Measurements from ENCODE around the gene LYSMD2. TPM values are rescaled to one million over a fixed set of nuclear protein-coding genes. Genes with fewer than 3 reads are reported as not detected.
A peak's percentile ranks its signal among the peaks of the same experiment; 100 is the strongest.
"Not testable (repeated sequence)": the region's sequence is repeated elsewhere in the genome, so short reads cannot be mapped to it uniquely, and the experiment has no call there.

Gene LYSMD2, protein sequence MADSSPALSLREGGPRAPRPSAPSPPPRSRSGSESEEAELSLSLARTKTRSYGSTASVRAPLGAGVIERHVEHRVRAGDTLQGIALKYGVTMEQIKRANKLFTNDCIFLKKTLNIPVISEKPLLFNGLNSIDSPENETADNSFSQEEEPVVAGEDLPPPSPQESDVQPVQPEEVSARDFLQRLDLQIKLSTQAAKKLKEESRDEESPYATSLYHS
- total RNA-seq (10 to 100 TPM in 6 of 7 donors, 1 to 10 TPM in 1; 8.9 to 16.4 (median 13.4) TPM), polyA plus RNA-seq (10 to 100 TPM; 10.4 to 15.8 TPM)
- long read RNA-seq, donor 1, partial matches to known transcripts = 1 of 4 reads
- long read RNA-seq, donor 1, other reads (novel, unspliced or antisense) = 0 of 4 reads
- long read RNA-seq, donor 2, partial matches to known transcripts = 0 of 5 reads
- long read RNA-seq, donor 2, other reads (novel, unspliced or antisense) = 0 of 5 reads
- long read RNA-seq, donor 3, transcript LYSMD2-201 (3 exons, 1,759 nt) = major isoform, 20 of 22 reads
- long read RNA-seq, donor 3, partial matches to known transcripts = 1 of 22 reads
- long read RNA-seq, donor 3, other reads (novel, unspliced or antisense) = 1 of 22 reads

DNA sequence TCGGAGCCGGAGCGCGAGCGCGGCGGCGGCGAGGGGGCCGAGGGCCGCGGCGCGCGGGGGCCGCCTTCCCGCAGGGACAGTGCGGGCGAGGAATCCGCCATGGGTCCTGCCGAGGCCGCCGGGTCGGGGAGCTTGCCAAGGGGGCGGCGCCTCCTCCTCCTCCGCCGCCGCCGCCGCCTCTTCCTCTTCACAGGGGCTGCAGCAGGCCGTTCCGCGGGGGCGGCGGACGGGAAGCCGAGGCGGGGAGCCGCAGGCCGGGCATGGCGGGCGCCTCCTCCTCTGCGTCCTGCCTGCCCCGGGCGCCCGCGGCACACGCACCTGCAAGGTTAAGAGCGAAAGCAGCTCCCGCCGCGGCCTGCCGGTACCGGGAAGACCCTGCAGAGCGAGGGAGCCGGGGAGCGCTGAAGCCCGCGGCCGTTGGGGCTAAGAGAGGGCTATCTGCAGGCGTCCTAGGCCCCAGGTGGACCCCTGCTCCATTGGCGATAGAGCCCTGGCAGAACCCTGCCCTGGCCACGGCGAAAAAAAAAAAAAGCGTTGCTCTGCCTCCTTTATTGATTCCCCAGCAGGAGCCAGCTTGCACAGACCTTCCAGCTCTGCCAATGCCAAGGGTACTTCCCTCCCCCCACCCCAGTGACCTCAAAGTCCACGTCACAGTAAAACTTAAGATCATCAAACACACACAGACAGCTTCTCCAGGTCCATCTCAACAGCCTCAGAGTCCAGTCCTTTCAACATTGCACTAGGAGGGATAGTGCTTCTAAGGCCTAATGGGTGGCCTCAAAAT is at the start of gene LYSMD2:
LYSMD2 (minus strand) TSS at position 134 of the 784 bp plus-strand sequence; CDS start at position 101, 33 bp downstream.
- peak within 1 kb of the TSS; percentile 68 for H3K4me3 ChIP-seq
- peak within 1 kb of the TSS; percentile 73 to 95 for H3K27ac ChIP-seq
- TF ChIP-seq, protein P1, sequence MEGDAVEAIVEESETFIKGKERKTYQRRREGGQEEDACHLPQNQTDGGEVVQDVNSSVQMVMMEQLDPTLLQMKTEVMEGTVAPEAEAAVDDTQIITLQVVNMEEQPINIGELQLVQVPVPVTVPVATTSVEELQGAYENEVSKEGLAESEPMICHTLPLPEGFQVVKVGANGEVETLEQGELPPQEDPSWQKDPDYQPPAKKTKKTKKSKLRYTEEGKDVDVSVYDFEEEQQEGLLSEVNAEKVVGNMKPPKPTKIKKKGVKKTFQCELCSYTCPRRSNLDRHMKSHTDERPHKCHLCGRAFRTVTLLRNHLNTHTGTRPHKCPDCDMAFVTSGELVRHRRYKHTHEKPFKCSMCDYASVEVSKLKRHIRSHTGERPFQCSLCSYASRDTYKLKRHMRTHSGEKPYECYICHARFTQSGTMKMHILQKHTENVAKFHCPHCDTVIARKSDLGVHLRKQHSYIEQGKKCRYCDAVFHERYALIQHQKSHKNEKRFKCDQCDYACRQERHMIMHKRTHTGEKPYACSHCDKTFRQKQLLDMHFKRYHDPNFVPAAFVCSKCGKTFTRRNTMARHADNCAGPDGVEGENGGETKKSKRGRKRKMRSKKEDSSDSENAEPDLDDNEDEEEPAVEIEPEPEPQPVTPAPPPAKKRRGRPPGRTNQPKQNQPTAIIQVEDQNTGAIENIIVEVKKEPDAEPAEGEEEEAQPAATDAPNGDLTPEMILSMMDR (IDR thresholded peaks at IDR 0.05) = no peak
- TF ChIP-seq EP300 (IDR thresholded peaks at IDR 0.05) = no peak
- TF ChIP-seq POLR2A (IDR thresholded peaks at IDR 0.05) = no peak
- no peaks in the 10 kb centered on the region for H3K27me3 ChIP-seq
- DNase-seq = peak; percentile 80 to 89 (median 87)
- 0 to 2% (median 1%) methylated on average over 47 to 67 of the region's 67 CpGs for WGBS, 3 donors
- no peaks in the 10 kb centered on the region for H3K9me3 ChIP-seq
- H3K36me3 ChIP-seq = no peaks in the 10 kb centered on the region
- intact Hi-C loops (cut with DNase I) = no loop called here
- H3K4me1 ChIP-seq (ENCODE audit: insufficient read depth) = peaks cover 3% of the 10 kb centered on the region

DNA sequence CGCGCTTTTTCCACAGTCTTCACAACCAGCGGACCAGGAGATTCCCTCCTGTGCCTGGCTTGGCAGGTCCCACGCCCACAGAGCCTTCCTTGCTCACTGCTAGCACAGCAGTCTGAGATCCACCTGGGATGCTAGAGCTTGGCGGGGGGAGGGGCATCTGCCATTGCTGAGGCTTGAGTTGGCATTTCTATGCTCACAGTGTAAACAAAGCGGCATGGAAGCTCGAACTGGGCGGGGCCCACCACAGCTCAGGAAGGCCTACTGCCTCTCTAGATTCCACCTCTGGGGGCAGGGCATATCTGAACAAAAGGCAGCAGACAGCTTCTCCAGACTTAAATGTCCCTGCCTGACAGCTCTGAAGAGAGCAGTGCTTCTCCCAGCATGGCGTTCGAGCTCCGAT is 49.7 kb upstream of the LYSMD2 start:
- intact Hi-C loops (cut with DNase I); H3K4me1 ChIP-seq (ENCODE audit: insufficient read depth); H3K9me3 ChIP-seq; H3K4me3 ChIP-seq; H3K36me3 ChIP-seq; DNase-seq; H3K27me3 ChIP-seq; H3K27ac ChIP-seq: not testable (repeated sequence)
- WGBS, 3 donors = 95 to 97% (median 96%) methylated on average over 11 of the region's 11 CpGs

DNA sequence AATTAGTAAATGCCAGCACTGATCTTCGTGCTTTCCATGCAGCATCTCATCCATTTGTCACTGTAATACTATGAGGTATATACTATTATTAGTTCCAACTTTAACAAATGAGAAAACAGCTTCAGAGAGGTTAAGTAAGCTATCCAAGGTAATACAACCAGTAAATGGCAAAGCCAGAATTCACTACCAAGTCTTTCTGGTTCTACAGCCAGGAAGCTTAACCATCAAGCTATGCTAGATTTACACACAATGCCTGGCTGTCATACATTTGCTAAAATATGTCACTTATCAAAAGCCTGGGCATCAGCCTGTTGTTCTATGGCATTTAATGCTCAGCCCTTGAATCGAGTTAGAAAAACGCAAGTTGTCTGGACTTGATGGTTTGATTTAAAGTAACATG is 46.5 kb upstream of the LYSMD2 start:
- H3K9me3 ChIP-seq = no peaks in the 10 kb centered on the region
- intact Hi-C loops (cut with DNase I) = no loop called here
- DNase-seq = no peak
- H3K27ac ChIP-seq = no peak overlapping the region
- no peaks in the 10 kb centered on the region for H3K27me3 ChIP-seq
- H3K4me3 ChIP-seq = no peak overlapping the region
- no peaks in the 10 kb centered on the region for H3K36me3 ChIP-seq
- H3K4me1 ChIP-seq (ENCODE audit: insufficient read depth) = no peaks in the 10 kb centered on the region
- TF ChIP-seq, protein P1 (IDR thresholded peaks at IDR 0.05) = no peak
- no peak for TF ChIP-seq EP300 (IDR thresholded peaks at IDR 0.05)
- TF ChIP-seq POLR2A (IDR thresholded peaks at IDR 0.05) = no peak
- WGBS, 3 donors = 94 to 97% (median 95%) methylated on average over 3 of the region's 3 CpGs

DNA sequence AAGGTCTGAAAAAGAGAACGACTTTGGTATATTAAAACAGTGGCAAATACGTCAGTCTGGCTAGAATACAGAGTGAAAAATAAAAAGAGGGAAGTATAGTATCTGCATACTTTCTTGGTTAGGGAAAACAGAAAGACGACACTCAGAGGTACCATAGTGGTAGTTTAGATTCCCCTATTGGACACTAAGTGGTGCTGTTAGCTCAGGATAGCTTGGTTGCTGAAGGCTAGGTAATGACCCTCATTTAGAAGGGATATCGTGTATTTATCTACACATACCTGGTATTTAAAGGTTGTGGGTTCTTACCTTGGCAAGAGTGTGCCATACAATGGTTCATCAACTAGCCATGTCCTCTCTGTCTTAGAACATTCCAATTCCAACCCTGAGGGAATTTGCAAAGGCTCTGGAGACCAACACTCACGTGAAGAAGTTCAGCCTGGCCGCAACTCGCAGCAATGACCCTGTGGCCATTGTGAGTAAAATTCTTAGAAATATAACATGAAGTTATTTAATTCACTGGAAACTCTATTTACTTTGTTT is 45.0 kb upstream of the LYSMD2 start:
- TF ChIP-seq, protein P1 (IDR thresholded peaks at IDR 0.05) = no peak
- no peak for TF ChIP-seq POLR2A (IDR thresholded peaks at IDR 0.05)
- TF ChIP-seq EP300 (IDR thresholded peaks at IDR 0.05) = no peak
- DNase-seq = no peak
- no peaks in the 10 kb centered on the region for H3K27me3 ChIP-seq
- no peaks in the 10 kb centered on the region for H3K36me3 ChIP-seq
- no peaks in the 10 kb centered on the region for H3K4me1 ChIP-seq (ENCODE audit: insufficient read depth)
- 86 to 89% (median 87%) methylated on average over 7 of the region's 7 CpGs for WGBS, 3 donors
- no peak overlapping the region for H3K27ac ChIP-seq
- intact Hi-C loops (cut with DNase I) = no loop called here
- H3K9me3 ChIP-seq = no peaks in the 10 kb centered on the region
- no peak overlapping the region for H3K4me3 ChIP-seq
